Transverse colon (tissue), 4 donors: ENCODE data around the gene LRRN3. TPM values are rescaled to one million over a fixed set of nuclear protein-coding genes. Genes with fewer than 3 reads are reported as not detected.

Experiments used
- DNase-seq: peaks from one replicate; pipeline ENCODE4 v3.0.0-alpha.2; 2019
- H3K27ac ChIP-seq, 4 donors: fragments of 200-600 bp; sonication (generic); 2 replicates each; pipeline ENCODE4 v1.5.1; 2016 to 2018; ENCODE audit warnings: inconsistent platforms in 4 of 4
- H3K27me3 ChIP-seq: fragments of 200-600 bp; sonication (generic); 2 replicates; pipeline ENCODE4 v1.5.1; 2017; ENCODE audit warnings: inconsistent platforms
- H3K36me3 ChIP-seq, 4 donors: fragments of 200-600 bp; sonication (generic); 2 replicates each; pipeline ENCODE4 v1.5.1; 2017 to 2019; ENCODE audit warnings: inconsistent platforms in 4 of 4
- H3K4me1 ChIP-seq, 4 donors: fragments of 200-600 bp; sonication (generic); 2 replicates each; pipeline ENCODE4 v1.5.1; 2017 to 2020; ENCODE audit warnings: inconsistent platforms in 4 of 4
- H3K4me3 ChIP-seq, 4 donors: fragments of 200-600 bp; sonication (generic); 1 replicate in 1 of 4; 2 replicates in 3 of 4; pipeline versions ENCODE4 v1.5.1 to v1.6.1; 2017 to 2019; ENCODE audit warnings: inconsistent platforms in 4 of 4
- H3K9me3 ChIP-seq, 2 donors: fragments of 200-600 bp; sonication (generic); 2 replicates each; pipeline ENCODE4 v1.5.1; 2017 to 2019; ENCODE audit warnings: inconsistent platforms in 2 of 2
- CTCF ChIP-seq, 5 experiments: fragments of 200-600 bp in 3 of 5; fragments of 450-650 bp in 2 of 5; sonication (generic) in 3 of 5; IDR thresholded peaks; 1 replicate in 2 of 5; 2 replicates in 3 of 5; pipeline ENCODE4 v1.5.1; 2016 to 2017; ENCODE audit warnings: antibody characterized with exemption in 5 of 5, inconsistent platforms in 3 of 5, mild to moderate bottlenecking in 2 of 5, moderate library complexity in 1 of 5
- EP300 ChIP-seq: sonication (generic); formaldehyde crosslinking; IDR thresholded peaks from one replicate; pipeline ENCODE4 v1.6.1; 2017; ENCODE audit warnings: antibody characterized with exemption, low read depth
- POLR2A ChIP-seq: fragments of 450-650 bp; IDR thresholded peaks from one replicate; pipeline ENCODE4 v1.6.1; 2016; ENCODE audit warnings: antibody characterized with exemption, mild to moderate bottlenecking, moderate library complexity
- POLR2AphosphoS5 ChIP-seq, 3 donors: sonication (generic); formaldehyde crosslinking; IDR thresholded peaks; one replicate each; pipeline ENCODE4 v1.6.1; 2016; ENCODE audit warnings: antibody characterized with exemption in 3 of 3
- WGBS, 2 donors: methylation state at CpG; one replicate each; pipeline ENCODE4 v1.1.5; 2018; ENCODE audit warnings: low coverage in 1 of 2; 5-methylcytosine and 5-hydroxymethylcytosine counted together
- in situ Hi-C, 4 donors: fragments of 200-750 bp; cut with MboI; loops; one replicate each; pipeline versions ENCODE4 v1.15.0 to v1.15.1; 2017; ENCODE audit warnings: low sequenced_read_pairs in 3 of 4, low pct_ligation_motif_present in 1 of 4, low pct_unique_long_range_greater_than_20kb in 1 of 4
- intact Hi-C: fragments of 100-400 bp; cut with DNase I; formaldehyde crosslinking; loops from one replicate; pipeline ENCODE4 v1.15.1; 2023; ENCODE audit warnings: low total_unique reads
- total RNA-seq, 4 donors: library from RNA; depleted of rRNA; stranded (reverse); fragments of >200 nt; gene quantifications; one replicate each; pipeline ENCODE4 v1.1.0, GENCODE V29; 2016

Gene LRRN3
- total RNA-seq, 4 donors from 2014 or later: 0.27 to 0.32 TPM; not detected in 2

- Histone ChIP-seq H3K36me3 (no peaks in the 10 kb centered on the region), H3K9me3 (no peaks in the 10 kb centered on the region), H3K4me3 (no peak overlapping the region), H3K27me3 (no peaks in the 10 kb centered on the region), H3K27ac (no peak overlapping the region), H3K4me1 (no peaks in the 10 kb centered on the region)
- no peak for DNase-seq
- in situ Hi-C loops (no loop called here), intact Hi-C loops (no loop called here)
- TF ChIP-seq POLR2AphosphoS5 (IDR thresholded peaks at IDR 0.05) (no peak), CTCF (IDR thresholded peaks at IDR 0.05) (no peak), EP300 (no peak), POLR2A (no peak)
- 65 to 76% methylated on average over 3 of the region's 3 CpGs for WGBS, 2 donors
Observed at GRCh38 chr7:111174510-111174909, 83.6 kb downstream of the LRRN3 start.
